T-helper 1 cell treated with Interleukin-12 subunit alpha and Interleukin-12 subunit beta and Interleukin-4 antibody, amounts not matched to agents 30 μg/mL and 1 μg/mL, for 36 hours (primary cell): ENCODE data around the gene GSG1.
"Not testable (repeated sequence)": the region's sequence is repeated elsewhere in the genome, so short reads cannot be mapped to it uniquely, and the experiment has no call there.

Experiments
- H3K27ac Mint-ChIP-seq: one replicate; pipeline ENCODE4 v1.8.0; 2021; ENCODE audit warnings: mild to moderate bottlenecking, mixed read lengths
- H3K27me3 Mint-ChIP-seq: one replicate; pipeline ENCODE4 v1.8.0; 2021; ENCODE audit warnings: low read depth, mixed read lengths
- H3K36me3 Mint-ChIP-seq: one replicate; pipeline ENCODE4 v1.8.0; 2021; ENCODE audit warnings: low read depth, mixed read lengths
- H3K4me1 Mint-ChIP-seq: one replicate; pipeline ENCODE4 v1.8.0; 2021; ENCODE audit warnings: low read depth, mixed read lengths
- H3K4me3 Mint-ChIP-seq: one replicate; pipeline ENCODE4 v1.8.0; 2021; ENCODE audit warnings: mild to moderate bottlenecking, moderate library complexity, mixed read lengths
- H3K9me3 Mint-ChIP-seq: one replicate; pipeline ENCODE4 v1.8.0; 2021; ENCODE audit warnings: mixed read lengths

The GSG1 gene

DNA sequence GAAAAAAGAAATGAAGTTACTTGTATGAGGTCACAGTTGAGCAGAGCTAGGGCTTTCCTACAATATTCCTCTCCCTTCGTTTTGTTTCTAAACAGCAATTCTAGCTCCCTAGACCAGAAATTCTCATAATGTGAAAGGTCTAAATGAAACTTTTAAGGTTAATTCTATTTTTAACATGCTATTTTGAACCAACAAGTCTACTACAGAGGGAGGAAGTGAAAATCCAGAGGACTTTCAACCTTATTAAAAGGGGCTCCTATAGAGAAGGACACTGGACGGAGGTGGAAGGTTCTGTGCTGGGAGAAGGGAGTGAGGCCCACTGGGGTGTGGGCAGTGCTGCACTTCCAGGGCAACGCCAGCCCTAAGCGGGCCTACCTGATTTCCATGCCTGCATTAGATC is 13.4 kb downstream of the GSG1 start:
- Mint-ChIP-seq H3K9me3 (no peaks in the 10 kb centered on the region), H3K4me3 (no peak overlapping the region), H3K27ac (no peak overlapping the region), H3K27me3 (peaks cover 5% of the 10 kb centered on the region), H3K4me1 (peaks cover 6% of the 10 kb centered on the region), H3K36me3 (no peaks in the 10 kb centered on the region)

DNA sequence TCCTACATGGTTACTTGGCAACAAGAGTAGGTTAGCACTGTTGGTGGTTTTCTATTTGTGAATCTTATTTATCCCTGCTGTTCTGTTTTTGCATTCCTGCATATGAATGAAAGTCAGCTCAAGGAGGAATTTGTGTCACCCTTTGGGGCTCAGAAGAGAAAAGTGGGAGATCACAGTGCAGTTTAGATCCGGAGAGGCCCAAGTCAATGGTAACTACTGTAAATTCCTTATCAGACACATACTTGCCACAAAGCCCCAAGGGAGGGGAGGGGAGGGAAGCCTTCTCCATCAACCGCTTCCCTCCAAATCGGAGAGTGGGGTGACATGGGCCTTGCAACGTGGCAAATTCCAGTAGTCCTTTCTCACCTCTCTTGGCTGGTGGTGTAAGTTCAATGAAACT is 15.0 kb downstream of the GSG1 start:
- Mint-ChIP-seq H3K4me1 (peaks cover 6% of the 10 kb centered on the region), H3K36me3 (no peaks in the 10 kb centered on the region), H3K27me3 (no peaks in the 10 kb centered on the region), H3K4me3 (no peak overlapping the region), H3K9me3 (no peaks in the 10 kb centered on the region), H3K27ac (no peak overlapping the region)

DNA sequence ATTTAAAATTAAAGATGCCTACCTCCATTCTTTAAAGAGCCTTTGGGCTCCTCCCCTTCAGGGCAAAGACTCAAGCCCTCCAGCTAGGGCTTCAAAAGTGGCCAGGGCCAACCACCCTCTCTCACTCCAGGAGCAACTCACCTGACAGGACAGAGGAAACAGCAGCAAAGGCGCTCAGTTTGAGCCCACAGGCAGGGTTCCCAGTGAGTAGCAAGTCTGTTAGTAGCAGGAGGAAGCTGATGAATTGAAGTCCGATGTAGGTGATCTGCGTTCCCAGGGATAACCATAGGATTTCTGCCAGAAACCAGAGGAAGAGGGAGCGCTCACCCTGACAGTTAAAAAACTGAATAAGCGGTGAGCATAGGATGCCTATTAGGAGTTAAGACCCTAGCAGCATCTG is 15.7 kb downstream of the GSG1 start:
- H3K9me3 Mint-ChIP-seq = no peaks in the 10 kb centered on the region
- no peak overlapping the region for H3K4me3 Mint-ChIP-seq
- no peaks in the 10 kb centered on the region for H3K36me3 Mint-ChIP-seq
- H3K4me1 Mint-ChIP-seq = peaks cover 6% of the 10 kb centered on the region
- H3K27ac Mint-ChIP-seq = no peak overlapping the region
- no peaks in the 10 kb centered on the region for H3K27me3 Mint-ChIP-seq

DNA sequence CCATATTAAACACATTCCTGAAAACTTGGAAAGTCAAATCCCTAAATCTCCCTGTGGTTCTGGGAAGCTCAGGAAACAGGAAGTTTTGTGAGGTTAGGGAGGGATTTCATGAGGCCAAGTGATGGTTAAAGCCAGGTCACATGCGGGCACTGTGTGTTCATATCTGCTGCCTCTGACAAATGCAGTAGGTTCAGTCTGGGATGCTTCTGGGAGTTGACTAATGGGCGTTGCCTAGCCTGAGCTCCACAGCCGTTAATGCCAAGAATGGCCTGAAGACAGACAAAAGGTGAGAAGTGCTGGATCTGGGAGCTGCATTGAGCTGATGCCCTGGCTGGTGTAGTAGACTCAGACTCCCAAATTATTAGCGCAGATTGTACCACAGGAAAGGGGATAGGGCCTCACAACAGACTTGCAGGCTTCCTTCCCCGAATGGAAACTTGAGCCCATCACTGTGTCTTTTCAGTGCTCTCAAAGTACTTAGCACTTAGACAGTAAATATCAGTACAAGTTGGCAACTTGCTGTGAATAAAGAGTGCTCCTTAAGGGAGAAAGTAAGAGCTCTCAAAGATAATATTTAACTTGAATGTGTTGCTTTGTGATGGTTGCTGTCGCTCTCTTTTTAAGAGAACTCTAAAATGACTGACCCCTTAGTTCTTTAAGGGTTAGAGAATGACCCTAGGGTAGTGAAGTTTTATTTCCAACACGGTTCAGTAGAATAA is 17.3 kb downstream of the GSG1 start:
- H3K27me3 Mint-ChIP-seq = no peaks in the 10 kb centered on the region
- H3K4me3 Mint-ChIP-seq = no peak overlapping the region
- H3K36me3 Mint-ChIP-seq = no peaks in the 10 kb centered on the region
- H3K27ac Mint-ChIP-seq = no peak overlapping the region
- H3K9me3 Mint-ChIP-seq = no peaks in the 10 kb centered on the region
- H3K4me1 Mint-ChIP-seq = peaks cover 6% of the 10 kb centered on the region

DNA sequence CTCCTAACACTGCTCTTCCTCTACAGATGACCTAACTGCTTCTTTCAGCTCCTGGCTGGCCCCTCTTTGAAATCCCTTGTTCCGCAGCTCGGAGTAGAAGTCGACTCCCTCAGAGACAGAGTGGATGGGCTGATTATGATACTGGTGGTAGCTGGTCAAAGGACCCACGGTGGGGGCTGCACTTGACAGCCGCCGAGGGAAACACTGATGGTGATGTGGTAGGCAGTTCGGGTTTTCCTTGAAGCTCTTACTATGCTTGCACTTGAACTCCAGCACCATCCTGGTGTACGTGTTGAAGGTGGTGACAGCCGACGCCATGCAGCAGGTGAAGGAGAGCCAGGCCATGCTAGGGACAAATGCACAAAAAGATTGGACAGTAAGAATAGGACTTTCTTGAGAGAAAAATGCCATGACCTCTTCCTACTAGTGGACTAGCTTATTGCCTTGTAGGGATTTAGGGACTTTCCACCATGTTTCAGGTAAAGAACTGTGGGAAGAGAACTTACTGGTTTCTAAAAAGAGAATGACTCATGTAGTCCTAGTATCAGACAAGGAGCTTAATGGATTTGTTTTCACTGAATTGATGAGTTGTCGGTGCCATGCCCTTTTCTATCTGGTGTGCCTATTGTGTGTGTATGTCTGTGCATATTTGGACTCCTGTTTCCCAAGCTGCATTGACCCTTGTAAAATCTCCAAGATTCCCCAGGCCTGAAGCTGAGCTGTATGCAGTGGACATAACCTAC is 18.4 kb downstream of the GSG1 start:
- no peaks in the 10 kb centered on the region for H3K9me3 Mint-ChIP-seq
- no peaks in the 10 kb centered on the region for H3K36me3 Mint-ChIP-seq
- peaks cover 6% of the 10 kb centered on the region for H3K4me1 Mint-ChIP-seq
- no peaks in the 10 kb centered on the region for H3K27me3 Mint-ChIP-seq
- H3K4me3 Mint-ChIP-seq = no peak overlapping the region
- H3K27ac Mint-ChIP-seq = no peak overlapping the region

DNA sequence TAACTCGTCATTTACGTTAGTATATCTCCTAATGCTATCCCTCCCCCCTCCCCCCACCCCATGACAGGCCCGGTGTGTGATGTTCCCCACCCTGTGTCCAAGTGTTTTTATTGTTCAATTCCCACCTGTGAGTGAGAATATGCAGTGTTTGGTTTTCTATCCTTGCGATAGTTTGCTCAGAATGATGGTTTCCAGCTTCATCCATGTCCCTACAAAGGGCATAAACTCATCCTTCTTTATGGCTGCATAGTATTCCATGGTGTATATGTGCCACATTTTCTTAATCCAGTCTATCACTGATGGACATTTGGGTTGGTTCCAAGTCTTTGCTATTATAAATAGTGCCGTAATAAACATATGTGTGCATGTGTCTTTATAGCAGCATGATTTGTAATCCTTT is 19.8 kb downstream of the GSG1 start:
- not testable (repeated sequence) for H3K27ac Mint-ChIP-seq, H3K4me3 Mint-ChIP-seq, H3K9me3 Mint-ChIP-seq, H3K36me3 Mint-ChIP-seq, H3K4me1 Mint-ChIP-seq, H3K27me3 Mint-ChIP-seq

DNA sequence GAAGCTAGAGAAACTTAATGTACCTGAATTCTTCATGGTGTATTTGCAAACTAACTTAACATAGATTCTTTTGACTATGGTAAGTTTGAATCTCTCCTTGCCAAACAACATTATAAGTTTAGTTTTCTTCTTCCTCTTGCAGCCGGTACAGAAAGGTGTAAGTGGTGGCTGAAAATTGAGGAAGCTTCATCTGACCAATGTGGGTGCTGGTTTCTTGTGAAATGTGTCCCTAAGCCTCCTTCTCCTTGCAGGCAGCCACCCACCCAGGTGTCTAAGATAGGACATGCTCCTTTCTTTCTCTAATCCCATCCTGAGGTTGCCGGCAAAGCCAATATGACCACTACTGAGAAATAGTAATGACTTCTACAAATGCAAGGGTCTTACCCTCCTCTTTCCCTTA is 20.6 kb downstream of the GSG1 start:
- Mint-ChIP-seq H3K27me3 (no peaks in the 10 kb centered on the region), H3K27ac (no peak overlapping the region), H3K36me3 (no peaks in the 10 kb centered on the region), H3K4me3 (no peak overlapping the region), H3K9me3 (no peaks in the 10 kb centered on the region), H3K4me1 (peaks cover 6% of the 10 kb centered on the region)

DNA sequence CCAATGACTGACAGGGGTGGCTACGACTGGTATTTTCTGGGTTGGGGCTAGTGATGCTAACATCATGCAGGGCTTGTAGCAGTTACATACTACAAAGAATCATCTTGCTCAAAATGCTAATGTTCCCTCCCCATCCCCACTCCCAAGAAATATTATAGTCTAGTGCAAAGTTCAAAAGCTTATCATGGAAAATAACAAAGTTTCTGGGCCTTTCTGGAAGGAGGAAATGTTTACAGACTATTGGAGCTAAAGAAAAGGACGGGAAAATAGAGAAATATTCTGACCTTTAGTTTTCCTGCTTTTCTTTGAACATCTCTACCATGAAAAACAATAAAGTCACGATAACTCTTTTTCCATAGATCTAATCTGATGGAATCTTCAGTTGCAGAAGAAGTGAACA is 23.2 kb downstream of the GSG1 start:
- H3K36me3 Mint-ChIP-seq = no peaks in the 10 kb centered on the region
- H3K4me1 Mint-ChIP-seq = peaks cover under 1% of the 10 kb centered on the region
- no peak overlapping the region for H3K27ac Mint-ChIP-seq
- no peaks in the 10 kb centered on the region for H3K27me3 Mint-ChIP-seq
- no peaks in the 10 kb centered on the region for H3K9me3 Mint-ChIP-seq
- no peak overlapping the region for H3K4me3 Mint-ChIP-seq

DNA sequence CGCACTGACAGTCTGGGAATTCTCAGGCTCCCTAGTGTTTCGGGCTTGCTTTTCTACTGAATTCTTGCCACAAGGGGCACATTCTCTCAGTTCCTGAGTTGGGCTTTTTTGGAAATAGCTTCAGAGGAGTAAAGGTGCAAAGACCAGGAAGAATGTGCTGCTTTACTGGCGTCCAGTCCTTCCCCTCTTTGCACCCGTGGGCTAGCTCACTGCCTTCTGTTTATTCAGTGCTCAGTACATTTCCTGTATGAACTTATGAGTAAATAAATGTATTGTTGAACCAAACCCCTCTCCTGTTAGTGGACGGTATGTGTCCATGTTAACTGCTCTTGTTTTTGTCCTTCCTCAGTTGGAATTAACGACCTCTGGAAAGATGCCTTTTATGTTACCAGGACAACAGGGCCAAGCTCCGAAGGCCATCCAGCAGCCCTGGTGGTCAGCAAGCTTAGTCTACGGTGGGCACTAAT is 24.0 kb downstream of the GSG1 start:
- H3K27ac Mint-ChIP-seq = no peak overlapping the region
- H3K9me3 Mint-ChIP-seq = no peaks in the 10 kb centered on the region
- no peaks in the 10 kb centered on the region for H3K36me3 Mint-ChIP-seq
- H3K4me1 Mint-ChIP-seq = no peaks in the 10 kb centered on the region
- H3K4me3 Mint-ChIP-seq = no peak overlapping the region
- H3K27me3 Mint-ChIP-seq = no peaks in the 10 kb centered on the region

DNA sequence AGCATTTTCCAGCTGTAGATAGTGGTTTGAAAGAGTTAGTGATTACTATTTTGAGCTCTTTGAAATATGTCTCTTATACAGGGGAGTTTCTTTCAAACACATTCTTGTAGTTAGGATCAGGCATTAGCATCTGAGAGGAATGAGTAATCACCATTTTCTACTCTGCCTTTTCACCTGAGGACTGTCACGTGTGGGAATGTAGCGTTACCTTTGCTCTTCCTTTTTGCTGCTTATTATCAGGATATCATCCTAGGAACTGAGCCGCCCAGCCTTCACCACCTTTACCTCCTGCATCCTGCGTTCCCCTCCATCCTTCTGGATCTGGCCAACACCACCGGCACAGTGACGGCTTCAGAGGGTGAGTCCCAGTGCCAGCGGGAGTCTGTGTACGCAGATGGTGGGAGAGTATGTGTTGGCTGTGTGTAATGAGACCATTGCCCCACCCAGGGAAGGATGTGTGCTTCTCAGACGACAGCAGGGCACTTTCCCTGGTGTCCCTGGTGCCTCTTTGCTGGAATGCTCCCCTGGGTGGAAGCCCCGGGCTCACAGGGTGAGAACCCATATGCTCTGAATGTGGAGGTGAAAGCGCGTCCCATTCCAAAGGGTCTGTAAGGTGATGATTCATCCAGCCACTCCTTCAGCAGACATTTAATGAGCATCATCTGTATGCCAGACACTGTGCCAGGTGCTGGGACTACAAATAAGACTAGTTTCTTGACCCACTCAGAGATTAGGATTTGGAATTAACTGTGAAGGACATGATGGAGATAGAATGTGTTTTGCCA is 27.5 kb downstream of the GSG1 start:
- Mint-ChIP-seq H3K36me3 (peaks cover 3% of the 10 kb centered on the region), H3K9me3 (no peaks in the 10 kb centered on the region), H3K27ac (no peak overlapping the region)

DNA sequence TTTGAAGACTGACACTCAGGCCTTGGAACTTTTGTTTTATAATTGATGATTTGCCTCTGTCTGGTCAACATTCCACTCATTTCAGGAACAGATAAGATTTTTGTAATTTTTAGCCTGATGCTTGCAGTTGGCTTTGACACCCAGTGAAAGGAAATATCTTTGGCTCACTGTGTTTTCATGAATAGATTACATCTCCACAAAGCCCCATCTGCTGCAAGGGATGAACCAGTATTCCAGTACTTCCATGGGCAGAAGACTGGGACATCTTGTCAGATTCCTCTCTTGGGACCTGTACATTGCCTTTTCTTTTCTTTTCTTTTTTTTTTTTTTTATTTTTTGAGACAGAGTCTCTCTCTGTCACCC is 28.4 kb downstream of the GSG1 start:
- Mint-ChIP-seq H3K4me1 (no peaks in the 10 kb centered on the region), H3K36me3 (peaks cover 3% of the 10 kb centered on the region), H3K27ac (no peak overlapping the region), H3K9me3 (no peaks in the 10 kb centered on the region), H3K27me3 (no peaks in the 10 kb centered on the region), H3K4me3 (no peak overlapping the region)

More for the DNA sequence above, 27.5 kb downstream of the GSG1 start:
- H3K4me1 Mint-ChIP-seq = no peaks in the 10 kb centered on the region
- H3K27me3 Mint-ChIP-seq = no peaks in the 10 kb centered on the region
- no peak overlapping the region for H3K4me3 Mint-ChIP-seq

DNA sequence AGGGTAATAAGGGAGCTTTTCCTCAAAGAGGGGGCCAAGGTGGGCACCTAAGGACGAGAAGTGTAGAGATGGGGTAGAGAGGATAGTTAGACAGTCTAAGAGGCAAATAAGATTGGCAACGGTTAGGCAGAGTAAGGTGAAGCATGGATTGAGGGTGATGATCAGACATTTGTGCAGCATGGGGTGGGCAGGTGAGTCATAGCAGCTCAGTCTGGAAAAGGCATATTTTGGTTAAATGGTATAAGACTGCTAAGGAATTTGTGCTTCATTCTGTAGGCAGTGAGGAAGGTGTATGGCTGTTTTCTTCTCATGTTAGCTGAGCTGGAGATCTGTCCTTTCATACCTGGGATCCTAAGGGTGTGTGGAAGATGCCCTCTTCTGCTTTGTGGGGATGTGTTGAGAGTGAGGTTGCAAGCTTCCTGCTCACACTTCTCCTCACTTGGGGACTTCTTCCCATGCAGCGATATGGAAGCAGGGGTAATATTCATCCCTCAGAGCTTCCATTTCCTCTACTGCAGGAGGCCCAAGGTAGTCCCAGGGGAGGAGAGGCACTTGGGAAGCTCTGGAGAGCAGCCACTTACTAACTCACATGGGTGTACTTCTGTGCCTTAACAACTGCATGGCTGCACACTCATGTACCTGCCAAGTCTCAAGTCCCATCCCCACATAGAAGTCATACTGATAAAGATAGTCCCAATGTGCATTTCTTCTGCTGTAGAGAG is 28.9 kb downstream of the GSG1 start:
- H3K9me3 Mint-ChIP-seq = no peaks in the 10 kb centered on the region
- peaks cover 3% of the 10 kb centered on the region for H3K36me3 Mint-ChIP-seq
- H3K4me3 Mint-ChIP-seq = no peak overlapping the region
- H3K27ac Mint-ChIP-seq = no peak overlapping the region
- H3K27me3 Mint-ChIP-seq = no peaks in the 10 kb centered on the region
- H3K4me1 Mint-ChIP-seq = no peaks in the 10 kb centered on the region

DNA sequence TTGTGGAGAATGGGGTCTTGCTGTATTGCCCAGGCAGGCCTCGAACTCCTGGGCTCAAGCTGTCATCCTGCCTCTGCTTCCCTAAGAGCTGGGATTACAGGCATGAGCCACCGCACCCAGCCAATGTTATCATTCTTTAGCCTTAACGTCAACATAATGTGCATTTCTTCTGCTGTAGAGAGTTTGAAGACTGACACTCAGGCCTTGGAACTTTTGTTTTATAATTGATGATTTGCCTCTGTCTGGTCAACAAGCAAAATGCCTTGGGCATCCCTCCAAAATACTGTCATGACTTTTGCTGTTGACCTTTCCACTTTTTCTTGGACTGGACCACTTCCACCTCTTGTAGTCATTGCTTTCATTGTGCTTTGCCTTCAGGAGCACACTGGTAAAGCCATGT is 30.3 kb downstream of the GSG1 start:
- Mint-ChIP-seq H3K4me3 (no peak overlapping the region), H3K27me3 (no peaks in the 10 kb centered on the region), H3K36me3 (peaks cover 5% of the 10 kb centered on the region), H3K9me3 (no peaks in the 10 kb centered on the region), H3K27ac (no peak overlapping the region), H3K4me1 (no peaks in the 10 kb centered on the region)
